Fibroblast of lung (primary cell): ENCODE measurements around the gene NKAIN2. TPM values are rescaled to one million over a fixed set of nuclear protein-coding genes. Genes with fewer than 3 reads are reported as not detected.

Source experiments
- DNase-seq, 2 donors: peaks; one replicate each; pipeline versions ENCODE4 v3.0.0 to v3.0.0-alpha.2; 2010; ENCODE audit warnings: low read depth in 2 of 2
- H2AFZ ChIP-seq: 2 replicates; pipeline ENCODE4 v1.5.1; 2012; ENCODE audit warnings: low read length, control low read depth, inconsistent platforms
- H3K27ac ChIP-seq: 2 replicates; pipeline ENCODE4 v1.5.1; 2011; ENCODE audit warnings: low read length, control low read depth; ENCODE audit not compliant: insufficient read depth
- H3K27me3 ChIP-seq: 2 replicates; pipeline ENCODE4 v1.5.1; 2011; ENCODE audit warnings: mild to moderate bottlenecking, low read length; ENCODE audit not compliant: control insufficient read depth, insufficient read depth
- H3K36me3 ChIP-seq: 2 replicates; pipeline ENCODE4 v1.5.1; 2011; ENCODE audit warnings: low read length; ENCODE audit not compliant: control insufficient read depth, insufficient read depth
- H3K4me1 ChIP-seq: 2 replicates; pipeline ENCODE4 v1.5.1; 2011; ENCODE audit warnings: low read length; ENCODE audit not compliant: control insufficient read depth, insufficient read depth; ENCODE audit errors: extremely low read depth
- H3K4me2 ChIP-seq: 2 replicates; pipeline ENCODE4 v1.5.1; 2011; ENCODE audit warnings: low read length, control low read depth; ENCODE audit not compliant: insufficient read depth; ENCODE audit errors: extremely low read depth
- H3K4me3 ChIP-seq, 4 experiments: fragments of 200-600 bp in 1 of 4; sonication (generic) in 1 of 4; replicated peaks in 1 of 4; 2 replicates each; pipeline ENCODE4 v1.5.1; 2011 to 2016; ENCODE audit warnings: low read length in 4 of 4, low read depth in 3 of 4, mild to moderate bottlenecking in 3 of 4, control low read depth in 2 of 4, inconsistent platforms in 1 of 4, mixed read lengths in 1 of 4; ENCODE audit not compliant: insufficient read depth in 1 of 4; ENCODE audit errors: control extremely low read depth in 1 of 4
- H3K79me2 ChIP-seq: 2 replicates; pipeline ENCODE4 v1.5.1; 2012; ENCODE audit warnings: mild to moderate bottlenecking, low read length, inconsistent platforms; ENCODE audit not compliant: control insufficient read depth, insufficient read depth
- H3K9ac ChIP-seq: 2 replicates; pipeline ENCODE4 v1.5.1; 2011; ENCODE audit warnings: mild to moderate bottlenecking, low read length, control low read depth; ENCODE audit not compliant: insufficient read depth
- H3K9me3 ChIP-seq: 2 replicates; pipeline ENCODE4 v1.5.1; 2012; ENCODE audit warnings: low read depth, low read length; ENCODE audit not compliant: control insufficient read depth, insufficient read depth
- H4K20me1 ChIP-seq: 2 replicates; pipeline ENCODE4 v1.5.1; 2011; ENCODE audit warnings: low read length; ENCODE audit not compliant: control insufficient read depth, insufficient read depth; ENCODE audit errors: extremely low read depth
- CTCF ChIP-seq, 2 donors: IDR thresholded peaks in 1 of 2; conservative IDR thresholded peaks in 1 of 2; 1 replicate in 1 of 2; 2 replicates in 1 of 2; pipeline ENCODE4 v1.5.1; 2011 to 2012; ENCODE audit warnings: low read length in 2 of 2, control low read depth in 1 of 2, inconsistent platforms in 1 of 2, low read depth in 1 of 2, mild to moderate bottlenecking in 1 of 2
- EZH2 ChIP-seq: IDR thresholded peaks from 2 replicates; pipeline ENCODE4 v1.5.1; 2012; ENCODE audit warnings: low read length, control low read depth, mild to moderate bottlenecking; ENCODE audit errors: missing control alignments
- polyA plus RNA-seq, 2 donors: library from polyadenylated mRNA; depleted of rRNA in 1 of 2; stranded (reverse) in 1 of 2; unstranded in 1 of 2; fragments of >200 nt; gene quantifications; 2 replicates each; pipeline ENCODE4 v1.2.1, GENCODE V29; 2011 to 2012; ENCODE audit warnings: missing spikeins in 1 of 2
- total RNA-seq: library from RNA; depleted of rRNA; stranded (reverse); fragments of >200 nt; gene quantifications from 2 replicates; pipeline ENCODE4 v1.2.1, GENCODE V29; 2014

The NKAIN2 gene
- total and polyA plus RNA-seq, 2 donors (not counting 1 experiment from before 2014, with no cell fraction given) = not detected

GRCh38 chr6:123854201-123854600 is 50.5 kb downstream of the NKAIN2 start:
- Histone ChIP-seq H3K4me3 (no peak overlapping the region), H3K27ac (no peak overlapping the region), H4K20me1 (no peaks in the 10 kb centered on the region), H3K4me1 (no peaks in the 10 kb centered on the region), H2AFZ (no peak overlapping the region), H3K27me3 (no peaks in the 10 kb centered on the region), H3K9me3 (no peaks in the 10 kb centered on the region), H3K4me2 (no peak overlapping the region), H3K9ac (no peak overlapping the region), H3K79me2 (no peaks in the 10 kb centered on the region), H3K36me3 (no peaks in the 10 kb centered on the region)
- no peak for TF ChIP-seq CTCF (conservative IDR thresholded peaks at IDR 0.05 in 1 of 2, IDR thresholded peaks at IDR 0.05 in 1 of 2; ENCODE audit: low read depth in 1 of 2, low read length in 2 of 2)
- no peak for TF ChIP-seq EZH2
- no peak for DNase-seq

- DNase-seq = no peak
- no peaks in the 10 kb centered on the region for H3K36me3 ChIP-seq
- H3K4me2 ChIP-seq = no peak overlapping the region
- no peak overlapping the region for H3K4me3 ChIP-seq
- TF ChIP-seq EZH2 = no peak
- no peak for TF ChIP-seq CTCF (conservative IDR thresholded peaks at IDR 0.05 in 1 of 2, IDR thresholded peaks at IDR 0.05 in 1 of 2; ENCODE audit: low read depth in 1 of 2, low read length in 2 of 2)
- H3K9ac ChIP-seq = no peak overlapping the region
- no peaks in the 10 kb centered on the region for H3K9me3 ChIP-seq
- no peak overlapping the region for H3K27ac ChIP-seq
- no peaks in the 10 kb centered on the region for H3K27me3 ChIP-seq
- H3K79me2 ChIP-seq = no peaks in the 10 kb centered on the region
- no peak overlapping the region for H2AFZ ChIP-seq
- no peaks in the 10 kb centered on the region for H3K4me1 ChIP-seq
- H4K20me1 ChIP-seq = no peaks in the 10 kb centered on the region
Observed at GRCh38 chr6:123855506-123855905, 51.8 kb downstream of the NKAIN2 start.

- no peaks in the 10 kb centered on the region for H3K4me1 ChIP-seq
- H3K4me3 ChIP-seq = no peak overlapping the region
- no peak overlapping the region for H3K27ac ChIP-seq
- DNase-seq = no peak
- no peaks in the 10 kb centered on the region for H4K20me1 ChIP-seq
- H3K4me2 ChIP-seq = no peak overlapping the region
- H3K27me3 ChIP-seq = no peaks in the 10 kb centered on the region
- H3K9me3 ChIP-seq = no peaks in the 10 kb centered on the region
- H3K36me3 ChIP-seq = no peaks in the 10 kb centered on the region
- H2AFZ ChIP-seq = no peak overlapping the region
- H3K9ac ChIP-seq = no peak overlapping the region
- TF ChIP-seq CTCF (conservative IDR thresholded peaks at IDR 0.05 in 1 of 2, IDR thresholded peaks at IDR 0.05 in 1 of 2; ENCODE audit: low read depth in 1 of 2, low read length in 2 of 2) (no peak), EZH2 (no peak)
- H3K79me2 ChIP-seq = no peaks in the 10 kb centered on the region
Observed at GRCh38 chr6:123859291-123859690, 55.6 kb downstream of the NKAIN2 start.
